AG04450 (cell line): ENCODE data around the gene THUMPD2. TPM values are rescaled to one million over a fixed set of nuclear protein-coding genes. Genes with fewer than 3 reads are reported as not detected.

ENCODE experiments used
- CTCF ChIA-PET: fragments of 300-600, 350-600 bp; formaldehyde crosslinking; extraction: SDS; loops from one replicate; lab custom pipeline; 2022; ENCODE audit warnings: antibody characterized with exemption, inconsistent platforms; lab: Charles Lee
- POLR2A ChIA-PET: fragments of 350-600 bp; formaldehyde crosslinking; extraction: SDS; loops from one replicate; lab custom pipeline; 2021; ENCODE audit warnings: antibody characterized with exemption, inconsistent platforms; lab: Yijun Ruan, JAX
- DNase-seq: peaks from one replicate; pipeline ENCODE4 v3.0.0-alpha.2; 2011; ENCODE audit warnings: low read depth, low spot score
- H3K27ac ChIP-seq: one replicate; pipeline ENCODE4 v1.5.1; 2012; ENCODE audit warnings: low read depth, low read length, control low read depth
- H3K27me3 ChIP-seq: one replicate; pipeline ENCODE4 v1.6.0; 2012; ENCODE audit warnings: low read length; ENCODE audit not compliant: control insufficient read depth, insufficient read depth
- H3K4me3 ChIP-seq: 2 replicates; pipeline ENCODE4 v1.5.1; 2011; ENCODE audit warnings: mild to moderate bottlenecking, low read depth, low read length, control low read depth
- H3K9me3 ChIP-seq: 2 replicates; pipeline ENCODE4 v1.5.1; 2012; ENCODE audit warnings: low read length; ENCODE audit not compliant: control insufficient read depth, insufficient read depth
- CTCF ChIP-seq: IDR thresholded peaks from 2 replicates; pipeline ENCODE4 v1.5.1; 2011; ENCODE audit warnings: low read depth, low read length, control low read depth, inconsistent platforms
- polyA plus RNA-seq: library from polyadenylated mRNA; depleted of rRNA; stranded (reverse); fragments of >200 nt; gene quantifications from 2 replicates; pipeline ENCODE4 v1.2.3, GENCODE V29; 2011

Gene THUMPD2
- polyA plus RNA-seq, 1 experiment, result 11.7 TPM

DNA sequence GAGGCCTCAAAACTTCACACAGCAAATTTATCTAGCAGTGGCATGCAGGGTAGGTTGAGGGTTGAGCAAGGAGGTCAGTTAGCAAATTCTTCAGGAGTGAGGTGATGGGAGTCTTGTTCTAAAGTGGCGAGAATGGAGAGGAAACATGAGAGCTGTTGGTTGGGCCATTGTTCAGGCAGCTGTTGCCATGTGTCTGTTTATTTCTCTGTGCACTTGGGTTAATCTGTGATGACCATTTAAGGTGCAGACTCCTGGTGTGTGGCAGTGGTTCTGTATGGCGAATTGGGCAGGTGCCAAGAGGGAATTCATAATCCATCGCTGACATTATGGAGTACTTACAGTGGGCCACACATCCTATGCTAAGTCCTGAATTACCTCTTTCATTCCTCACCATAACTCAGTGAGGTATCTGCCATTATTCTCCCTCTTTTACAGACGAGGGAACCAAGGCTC is 82.9 kb downstream of the THUMPD2 start:
- Histone ChIP-seq H3K27ac (peak overlapping the region; percentile 40), H3K9me3 (peaks cover 2% of the 10 kb centered on the region; the same call in 1 of the 2 replicates), H3K4me3 (no peak overlapping the region), H3K27me3 (no peaks in the 10 kb centered on the region)
- ChIA-PET POLR2A (interaction anchor here (0.9 to 1.3 kb wide), 3 partner anchors 54 to 192 kb away, joined by 3 to 5 read pairs (median 3); no protein-coding TSS in a partner anchor), CTCF (interaction anchor here (0.6 to 4.0 kb wide), 42 partner anchors 15 to 468 kb away, joined by 3 to 88 read pairs (median 4); partner anchors contain the start of gene MAP4K3)
- no peak for TF ChIP-seq CTCF
- DNase-seq, result peak; percentile 80

DNA sequence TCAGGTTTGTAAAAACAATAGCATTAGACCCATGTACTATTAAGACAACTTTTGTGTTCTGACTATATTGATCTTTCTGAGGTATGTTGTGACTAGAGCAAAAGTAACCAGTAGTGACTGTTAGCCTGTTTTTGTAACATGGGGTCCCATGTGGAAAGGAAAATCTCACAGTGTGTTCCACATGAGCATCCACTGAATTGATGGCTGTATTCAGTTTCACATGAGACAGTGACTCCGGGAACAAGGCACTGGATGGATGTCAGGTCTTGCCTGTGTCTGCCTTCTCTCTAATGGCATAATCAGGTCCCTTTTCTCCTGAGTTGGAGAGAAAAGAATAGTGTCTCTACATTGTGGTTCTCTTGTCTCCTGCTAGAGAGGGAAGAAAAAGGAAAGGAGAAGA is 85.8 kb downstream of the THUMPD2 start:
- DNase-seq, result no peak
- ChIA-PET CTCF (no interaction called here), POLR2A (no interaction called here)
- no peak overlapping the region for H3K4me3 ChIP-seq
- TF ChIP-seq CTCF, result no peak
- H3K9me3 ChIP-seq, result peaks cover 3% of the 10 kb centered on the region; the same call in 1 of the 2 replicates
- no peaks in the 10 kb centered on the region for H3K27me3 ChIP-seq
- no peak overlapping the region for H3K27ac ChIP-seq

DNA sequence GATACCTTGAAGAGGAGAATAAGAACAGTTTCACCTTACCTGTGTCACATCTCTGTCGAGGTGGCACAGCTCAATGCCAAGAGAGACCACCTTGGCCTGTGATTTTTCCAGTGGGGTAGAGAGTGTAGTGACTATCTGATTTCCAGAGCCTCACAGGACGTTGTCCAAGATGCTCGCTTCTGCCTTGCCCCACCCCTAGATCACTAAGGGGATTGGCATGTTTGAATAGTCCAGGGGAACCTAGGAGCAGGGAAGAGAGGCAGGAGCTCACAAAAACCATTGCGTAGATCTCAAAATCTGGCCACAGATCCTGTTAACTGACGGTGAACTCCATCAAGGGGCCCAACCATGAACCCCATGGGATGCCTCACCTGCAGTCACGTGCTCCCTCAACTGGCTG is 89.2 kb downstream of the THUMPD2 start:
- Histone ChIP-seq H3K9me3 (peaks cover 3% of the 10 kb centered on the region; the same call in 1 of the 2 replicates), H3K27ac (no peak overlapping the region), H3K27me3 (no peaks in the 10 kb centered on the region), H3K4me3 (no peak overlapping the region)
- no peak for TF ChIP-seq CTCF
- POLR2A ChIA-PET, result no interaction called here
- CTCF ChIA-PET, result interaction anchor here (0.6 kb wide), 1 partner anchor 9 kb away, joined by 5 read pairs; no protein-coding TSS in a partner anchor
- DNase-seq, result no peak

DNA sequence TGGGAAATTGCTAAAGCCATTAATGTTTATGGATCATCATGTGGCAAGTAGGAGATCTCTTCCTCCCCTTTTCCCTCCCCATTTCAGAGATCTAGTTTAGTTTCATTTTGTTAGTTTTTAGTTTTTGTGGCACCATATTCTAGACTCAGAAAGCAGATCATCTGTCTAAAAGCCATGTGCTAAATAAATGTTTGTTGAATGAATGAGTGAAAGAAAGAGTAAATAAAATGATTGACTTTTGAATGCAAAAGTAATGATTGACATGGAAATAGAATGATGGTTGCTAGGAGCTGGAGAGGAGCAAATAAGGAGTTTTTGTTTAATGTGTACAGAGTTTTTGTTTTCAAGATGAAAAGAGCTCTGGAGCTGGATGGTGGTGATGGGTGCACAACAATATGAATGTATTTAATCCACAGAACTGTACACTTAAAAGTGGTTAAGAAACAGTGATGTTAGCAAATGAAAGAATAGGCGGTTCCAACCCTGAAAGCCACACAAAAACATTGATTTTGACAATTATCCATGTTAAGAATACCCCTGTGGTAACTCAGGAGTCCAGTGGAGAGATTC is 89.7 kb downstream of the THUMPD2 start:
- TF ChIP-seq CTCF, result no peak
- POLR2A ChIA-PET, result no interaction called here
- H3K4me3 ChIP-seq, result no peak overlapping the region
- CTCF ChIA-PET, result interaction anchor here (0.6 kb wide), 1 partner anchor 10 kb away, joined by 5 read pairs; no protein-coding TSS in a partner anchor
- peaks cover 3% of the 10 kb centered on the region; the same call in 1 of the 2 replicates for H3K9me3 ChIP-seq
- no peak overlapping the region for H3K27ac ChIP-seq
- no peak for DNase-seq
- peaks cover 3% of the 10 kb centered on the region for H3K27me3 ChIP-seq

- no peak overlapping the region for H3K4me3 ChIP-seq
- ChIA-PET CTCF (interaction anchor here (0.6 to 0.7 kb wide), 2 partner anchors 26 to 94 kb away, joined by 3 read pairs; no protein-coding TSS in a partner anchor), POLR2A (no interaction called here)
- no peak for TF ChIP-seq CTCF
- H3K9me3 ChIP-seq, result peaks cover 3% of the 10 kb centered on the region; the same call in 1 of the 2 replicates
- no peak for DNase-seq
- H3K27me3 ChIP-seq, result peaks cover 3% of the 10 kb centered on the region
- no peak overlapping the region for H3K27ac ChIP-seq
Observed at GRCh38 chr2:39688181-39688580, 90.9 kb downstream of the THUMPD2 start.
